DMS79 (cell line): Measurements from ENCODE around the gene SPA17.
A peak's percentile ranks its signal among the peaks of the same experiment; 100 is the strongest.

Source experiments
- DNase-seq: peaks from one replicate; lab custom pipeline; 2025; lab: John Stamatoyannopoulos, UW

SPA17 gene

DNA sequence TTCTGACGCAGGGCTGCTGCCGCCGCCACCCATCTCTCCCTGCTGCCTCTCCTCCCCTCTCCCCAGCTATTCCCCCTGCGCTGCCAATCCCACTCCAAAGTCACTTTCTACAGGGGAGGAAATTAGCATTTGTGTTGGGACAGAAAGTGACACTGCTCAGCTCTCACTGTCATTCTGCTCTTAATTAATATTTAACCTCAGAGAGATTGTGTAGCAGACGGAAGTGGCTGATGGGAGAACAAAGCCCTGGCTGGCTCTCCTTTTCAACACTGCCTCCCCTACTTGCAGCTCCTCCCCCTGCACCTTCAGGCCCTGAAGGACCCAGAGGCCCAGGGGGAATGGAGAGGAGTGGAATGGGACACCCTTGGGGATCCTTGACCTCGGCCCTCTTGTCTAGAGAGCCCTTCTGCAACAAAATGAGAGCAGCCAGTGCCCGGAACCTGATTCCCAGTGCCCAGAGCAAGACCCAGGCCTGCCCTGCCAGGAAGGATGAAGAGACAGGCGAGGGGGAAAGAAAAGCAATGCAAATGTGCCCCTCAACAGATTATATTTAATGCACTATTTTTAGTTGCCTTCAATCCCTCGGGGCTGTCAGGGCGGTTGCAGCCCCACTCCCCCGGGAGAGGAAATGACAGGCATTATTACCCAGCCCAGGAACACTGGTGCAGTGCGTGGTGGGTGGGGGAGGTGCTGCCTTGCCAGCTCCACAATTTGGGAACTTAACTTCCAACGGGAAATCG, 51.4 kb downstream of the SPA17 start:
- DNase-seq = no peak

DNA sequence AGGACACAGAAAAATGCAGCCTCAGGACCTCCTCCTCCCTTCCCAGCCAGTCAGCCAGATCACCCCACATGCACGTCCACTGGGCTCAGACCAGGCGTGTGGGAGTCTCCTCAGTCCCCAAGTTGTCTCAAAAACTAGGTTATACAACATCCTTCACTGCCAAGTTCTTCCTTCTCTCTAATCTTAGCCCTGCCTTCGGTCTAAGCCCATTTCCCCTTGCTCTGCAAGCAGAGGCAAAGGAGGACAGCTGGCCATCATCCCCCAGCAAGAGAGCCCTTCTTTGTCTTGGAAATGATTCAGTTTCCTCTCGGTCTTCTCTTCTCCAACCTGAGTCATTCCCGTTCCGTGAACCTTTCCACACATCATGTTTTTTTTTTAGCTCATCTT, 52.0 kb downstream of the SPA17 start:
- DNase-seq = no peak

DNA sequence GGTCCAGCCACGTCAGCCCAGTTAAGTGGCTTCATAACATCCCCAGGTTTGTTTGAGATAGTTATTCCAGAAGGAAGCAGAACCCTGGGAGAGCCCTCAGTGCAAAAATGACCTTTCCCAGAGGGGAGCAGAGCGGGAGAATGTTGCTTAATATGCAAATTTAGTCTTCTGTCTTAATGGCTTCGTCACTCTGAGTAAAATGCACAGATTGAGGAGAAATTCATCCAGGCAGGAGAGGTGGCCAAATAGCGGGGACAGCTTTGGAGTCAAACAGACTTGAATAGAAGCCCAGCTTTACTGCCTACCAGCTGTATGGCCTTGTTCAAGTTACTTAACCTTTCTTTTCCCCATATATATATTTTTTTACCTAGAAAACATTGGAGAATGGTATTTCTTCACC, 53.8 kb downstream of the SPA17 start:
- DNase-seq = no peak

DNA sequence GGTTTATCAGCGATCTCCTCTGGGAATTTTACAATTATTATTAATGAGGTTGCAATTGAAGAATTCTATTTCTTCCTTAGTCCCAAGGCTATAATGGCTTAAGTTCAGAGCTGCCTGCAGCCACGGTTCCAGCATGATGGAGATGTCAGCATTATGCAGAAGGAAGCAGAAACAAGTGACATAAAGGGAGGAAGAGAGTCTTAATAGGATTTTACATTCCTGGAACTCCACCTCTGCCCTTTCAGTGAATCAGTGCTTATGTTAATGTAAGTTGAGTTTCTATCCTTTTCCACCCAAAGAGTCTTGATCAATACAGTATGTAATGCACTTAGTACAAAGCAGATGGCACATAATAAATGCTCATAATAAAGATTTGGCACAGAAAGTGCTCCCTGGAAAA, 54.4 kb downstream of the SPA17 start:
- no peak for DNase-seq

DNA sequence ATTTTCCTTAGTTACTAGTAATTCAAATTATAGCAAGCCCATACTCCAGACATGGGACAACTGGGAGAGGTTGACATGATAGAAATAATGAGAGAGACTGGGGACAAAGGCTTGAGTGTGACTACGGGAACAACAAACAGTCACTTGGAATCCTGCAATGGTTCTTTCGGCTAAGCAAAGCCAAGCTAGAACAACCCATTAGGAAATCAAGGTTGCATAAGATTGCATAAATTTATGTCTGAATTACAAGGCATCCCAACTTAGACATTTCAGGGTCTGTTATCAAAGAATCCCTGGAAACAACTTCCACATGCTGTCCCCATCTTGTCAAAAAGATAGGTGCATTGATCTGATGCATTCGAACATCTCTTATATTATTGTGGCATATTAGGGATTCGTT, 55.9 kb downstream of the SPA17 start:
- no peak for DNase-seq

DNA sequence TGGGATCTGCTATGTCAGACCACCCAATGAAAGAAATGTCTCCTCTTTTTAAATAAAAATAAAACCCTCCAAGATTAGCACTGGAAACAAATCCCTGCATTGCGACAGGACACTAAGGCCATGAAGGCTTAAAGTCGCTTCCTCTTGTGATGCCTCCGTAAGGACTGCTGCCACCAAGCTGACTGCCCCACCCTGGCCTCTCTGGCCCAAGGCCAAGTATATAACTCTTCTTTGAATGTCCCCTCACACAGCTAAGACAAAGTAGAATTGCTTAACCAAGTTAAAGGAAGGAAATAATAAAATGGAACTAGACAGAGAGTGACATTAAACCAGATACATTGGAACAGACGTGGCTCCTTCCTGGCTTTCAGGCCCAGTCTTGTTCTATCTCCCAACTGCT, 58.5 kb downstream of the SPA17 start:
- no peak for DNase-seq

DNA sequence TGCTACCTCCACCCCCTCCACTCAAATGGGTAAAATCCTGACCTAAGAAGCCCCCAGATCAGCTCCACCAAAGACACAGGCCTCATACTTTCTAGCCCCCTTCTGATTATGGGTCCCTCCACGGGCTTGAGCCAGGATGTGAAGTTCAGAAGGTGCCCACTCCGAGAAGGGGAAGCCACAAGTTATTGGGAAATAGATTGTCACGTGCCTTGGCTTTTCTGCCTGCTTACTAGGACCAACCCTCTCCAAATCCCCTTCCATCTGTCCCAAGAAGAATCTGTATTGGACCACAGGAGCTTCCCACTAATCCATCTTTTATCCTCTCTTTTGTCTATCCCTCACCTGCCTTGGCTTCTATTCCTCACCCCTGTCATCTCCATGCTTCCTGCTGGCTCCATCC, 63.0 kb downstream of the SPA17 start:
- DNase-seq = no peak

DNA sequence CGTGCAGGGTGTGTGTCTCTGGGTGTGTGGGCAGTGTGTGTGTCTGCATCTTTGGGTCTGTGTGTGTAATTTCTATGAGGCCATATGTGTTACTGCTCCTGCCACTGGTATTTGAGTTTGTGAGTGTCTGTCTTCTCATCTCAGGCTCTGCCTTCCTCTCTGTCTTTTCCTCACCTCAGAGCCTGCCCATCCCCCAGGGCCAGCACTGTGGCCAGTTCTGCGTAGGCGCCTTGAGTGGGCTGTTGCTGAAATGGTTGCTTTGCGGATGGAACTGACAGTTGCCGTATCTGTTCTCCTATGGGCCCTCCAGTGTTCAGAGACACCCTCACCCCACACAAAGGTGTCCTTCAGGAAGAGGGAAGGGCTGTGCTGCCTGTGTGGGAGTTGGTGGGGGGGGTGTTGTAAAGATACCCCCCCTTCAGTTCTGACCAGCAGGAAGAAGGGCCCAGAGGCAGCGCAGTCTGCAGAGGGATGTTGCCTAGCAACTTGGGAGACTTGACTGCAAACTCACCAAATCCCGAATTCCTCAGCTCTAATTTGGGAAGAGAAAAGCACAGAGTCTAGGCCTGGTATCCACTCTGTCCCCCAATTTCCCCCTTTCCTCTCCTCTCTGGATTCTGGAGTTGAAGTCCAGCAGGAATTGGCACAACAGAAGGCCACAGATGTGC, 64.1 kb downstream of the SPA17 start:
- no peak for DNase-seq

DNA sequence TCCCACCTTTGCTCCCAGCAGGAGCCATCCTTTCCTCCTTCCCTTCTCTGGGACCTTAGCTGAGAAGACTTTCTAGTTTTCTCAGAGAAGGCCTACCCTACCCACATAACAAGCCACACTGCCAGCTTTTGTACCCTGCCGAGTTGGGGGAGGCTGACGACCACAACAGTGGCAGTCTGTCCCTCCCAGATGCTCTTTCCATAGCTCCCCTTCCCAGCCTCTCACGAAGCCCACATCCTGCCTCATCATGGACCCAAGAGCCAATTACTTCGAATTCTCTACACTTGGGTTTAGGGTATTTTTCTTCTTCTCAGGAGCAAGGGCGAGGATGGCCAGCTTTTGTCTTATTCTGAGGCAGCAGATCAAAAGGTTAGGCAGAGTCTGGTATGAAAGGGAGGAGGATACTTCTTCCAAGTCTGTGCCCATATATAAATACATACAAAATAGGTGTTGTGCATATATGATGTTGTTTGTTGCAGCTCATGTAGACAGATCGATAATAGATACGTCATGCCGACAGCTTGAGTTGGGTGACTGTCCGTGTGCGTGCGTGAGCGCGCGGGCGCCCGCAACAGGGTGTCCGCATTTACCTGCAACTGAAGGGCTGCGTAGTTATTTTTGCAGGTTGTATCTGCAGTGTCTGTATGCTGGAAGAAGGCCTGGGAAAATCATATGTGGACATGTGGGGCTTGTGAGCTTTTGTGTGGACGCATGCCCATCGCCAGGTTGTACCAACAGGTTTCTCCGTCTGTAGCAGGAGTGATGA, 65.2 kb downstream of the SPA17 start:
- no peak for DNase-seq

DNA sequence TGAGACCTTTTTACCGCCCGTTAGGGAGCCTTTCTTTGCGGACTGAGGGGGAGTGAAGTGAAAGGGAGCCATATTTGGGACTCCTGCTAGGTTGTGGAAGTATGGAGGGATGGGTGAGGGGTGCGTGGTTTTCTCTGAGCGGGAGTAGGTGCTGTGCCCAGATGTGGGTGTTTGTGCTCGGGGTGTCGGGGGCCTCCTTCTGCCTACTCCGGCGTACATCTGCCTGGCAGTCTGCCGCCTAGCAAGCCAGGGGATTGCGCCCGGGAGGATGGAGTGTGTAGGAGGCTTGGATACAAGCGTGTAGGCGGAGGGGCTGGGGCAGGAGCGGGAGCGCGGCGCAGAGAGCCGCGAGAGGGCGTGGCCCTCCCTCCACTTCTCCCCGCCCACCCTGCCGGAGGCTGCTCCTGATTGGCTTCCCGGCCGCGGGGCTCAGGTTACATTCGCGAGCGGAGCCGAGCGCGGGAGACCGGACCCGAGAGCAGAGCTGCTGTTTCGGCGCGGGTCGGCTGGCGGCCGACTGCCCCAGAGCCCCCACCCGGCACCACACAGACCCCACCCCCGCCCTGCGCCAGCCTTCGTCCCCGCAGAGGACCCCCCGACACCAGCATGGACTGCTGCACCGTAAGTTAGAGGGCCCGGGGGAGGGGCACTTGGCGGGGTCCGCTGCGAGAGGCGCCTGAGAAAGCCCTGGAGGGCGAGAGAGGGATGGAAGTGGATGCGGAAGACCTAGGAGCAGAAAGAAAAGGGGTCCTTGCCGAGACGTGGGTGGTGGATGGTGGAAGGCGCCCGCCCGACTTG, 66.0 kb downstream of the SPA17 start, which contains the start of gene NRGN:
NRGN (plus strand) TSS at position 464 of the 798 bp plus-strand sequence; CDS start at position 607, 143 bp downstream.
- peak; percentile 82 for DNase-seq

DNA sequence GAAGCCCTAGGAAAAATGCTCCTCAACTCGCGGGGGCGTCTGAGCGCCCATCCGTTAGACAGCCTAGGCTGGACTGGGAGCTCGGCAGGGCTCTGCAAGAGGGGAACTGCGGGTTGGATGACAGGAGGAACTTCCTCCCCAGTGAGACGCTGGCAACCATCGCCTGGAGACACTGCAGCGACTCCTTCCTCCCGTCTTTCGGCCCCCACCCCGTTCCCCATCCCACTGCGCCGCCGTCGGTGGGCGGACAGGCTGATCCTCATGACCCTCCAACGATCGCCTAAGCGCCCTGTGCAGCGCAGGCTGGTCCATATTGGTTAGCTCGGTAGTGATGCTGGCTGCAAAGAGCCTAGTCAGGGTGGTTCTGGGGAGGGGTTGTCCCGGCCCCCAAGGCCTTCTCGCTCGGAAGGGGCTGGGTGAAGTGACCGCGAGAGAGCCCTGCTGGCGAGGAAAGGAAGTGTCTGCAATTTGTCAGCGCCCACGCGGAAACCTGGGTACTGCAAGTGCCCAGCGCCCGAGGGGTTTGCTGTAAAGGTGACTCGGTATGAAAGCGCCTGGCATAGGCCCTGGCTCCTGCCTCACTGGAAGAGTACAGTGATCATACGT, 66.7 kb downstream of the SPA17 start:
- DNase-seq = peak; percentile 38

DNA sequence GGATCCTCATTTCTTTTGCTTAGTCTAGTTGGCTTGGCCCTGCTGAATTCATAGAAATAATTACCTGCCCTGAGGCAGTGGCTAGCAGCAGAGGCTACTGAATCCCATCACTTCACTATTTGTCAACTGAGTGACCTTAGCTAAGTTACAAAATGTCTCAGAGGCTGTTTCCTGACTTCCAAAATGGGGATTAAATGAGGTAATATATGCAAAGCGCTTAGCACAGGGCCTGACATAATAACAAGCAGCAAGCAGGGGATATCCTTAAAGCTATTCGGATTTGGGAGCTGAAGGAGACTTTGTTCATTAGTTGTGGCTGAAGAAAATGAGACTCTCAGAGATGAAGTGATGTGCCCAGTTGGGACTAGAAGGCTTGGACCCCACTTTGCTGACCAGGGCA, 68.9 kb downstream of the SPA17 start:
- no peak for DNase-seq

DNA sequence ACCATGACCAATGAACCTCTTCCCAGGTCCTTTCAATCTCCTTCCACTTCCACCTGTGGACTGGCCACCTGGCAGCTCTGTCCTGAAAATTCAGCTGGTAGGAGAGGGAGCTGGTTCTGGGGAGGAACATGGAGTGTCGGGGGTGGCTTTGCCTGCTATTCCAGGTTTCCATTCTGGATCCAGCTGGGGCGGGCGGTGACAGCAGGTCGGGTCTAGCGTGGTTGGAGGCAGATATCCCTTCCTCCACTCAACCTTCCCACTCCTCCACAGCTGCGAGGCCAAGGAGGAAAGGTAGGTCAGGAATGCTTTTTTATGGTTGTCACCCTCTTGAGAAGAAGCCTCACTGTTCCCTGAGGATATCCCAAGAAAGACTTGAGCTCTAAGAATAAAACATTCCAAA, 69.3 kb downstream of the SPA17 start:
- no peak for DNase-seq

DNA sequence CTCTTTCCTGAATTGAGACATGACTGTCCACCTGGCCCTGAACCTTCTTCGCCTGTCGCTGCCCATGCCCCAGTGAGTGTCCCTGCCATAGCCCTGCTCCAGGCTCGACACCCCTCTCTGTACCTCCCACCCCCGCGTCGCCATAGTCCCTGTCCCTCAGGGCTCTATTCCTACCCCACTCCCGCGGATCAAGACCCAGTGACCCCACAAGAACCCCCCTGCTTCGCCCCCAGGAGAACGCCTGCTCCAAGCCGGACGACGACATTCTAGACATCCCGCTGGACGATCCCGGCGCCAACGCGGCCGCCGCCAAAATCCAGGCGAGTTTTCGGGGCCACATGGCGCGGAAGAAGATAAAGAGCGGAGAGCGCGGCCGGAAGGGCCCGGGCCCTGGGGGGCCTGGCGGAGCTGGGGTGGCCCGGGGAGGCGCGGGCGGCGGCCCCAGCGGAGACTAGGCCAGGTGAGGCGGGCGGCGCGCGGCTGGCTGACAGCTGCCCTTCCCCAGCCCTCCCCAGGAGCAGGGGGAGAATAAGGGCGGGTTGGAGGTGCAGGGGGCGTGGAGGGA, 71.6 kb downstream of the SPA17 start:
- DNase-seq = no peak

DNA sequence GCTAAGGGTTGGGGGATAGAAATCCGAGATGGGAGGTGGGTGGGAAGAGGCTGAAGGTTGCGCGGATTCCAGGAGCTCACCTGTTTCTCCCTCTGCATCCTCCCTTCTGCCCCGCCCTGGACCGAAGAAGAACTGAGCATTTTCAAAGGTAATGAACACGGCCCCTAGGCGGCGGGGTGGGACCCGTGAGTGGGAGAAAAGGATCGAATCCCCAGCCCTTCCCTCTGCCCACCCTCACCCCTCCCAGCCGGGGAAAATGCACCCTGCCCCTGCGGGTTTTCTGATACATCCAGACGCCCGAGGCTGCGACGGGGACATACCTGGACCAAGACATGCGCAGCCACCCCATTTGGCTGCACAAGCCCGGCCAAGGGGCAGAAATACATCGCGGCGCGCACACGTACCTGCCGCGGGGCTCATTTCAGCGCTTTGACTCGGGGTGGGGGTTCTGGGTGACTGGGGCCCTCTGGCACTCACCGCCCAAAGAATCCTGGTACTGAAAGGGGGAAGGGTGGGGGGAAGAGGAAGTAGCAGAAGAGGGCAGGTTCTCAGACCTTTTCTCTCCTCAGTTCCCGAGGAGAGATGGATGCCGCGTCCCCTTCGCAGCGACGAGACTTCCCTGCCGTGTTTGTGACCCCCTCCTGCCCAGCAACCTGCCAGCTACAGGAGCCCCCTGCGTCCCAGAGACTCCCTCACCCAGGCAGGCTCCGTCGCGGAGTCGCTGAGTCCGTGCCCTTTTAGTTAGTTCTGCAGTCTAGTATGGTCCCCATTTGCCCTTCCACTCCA, 72.3 kb downstream of the SPA17 start:
- no peak for DNase-seq

DNA sequence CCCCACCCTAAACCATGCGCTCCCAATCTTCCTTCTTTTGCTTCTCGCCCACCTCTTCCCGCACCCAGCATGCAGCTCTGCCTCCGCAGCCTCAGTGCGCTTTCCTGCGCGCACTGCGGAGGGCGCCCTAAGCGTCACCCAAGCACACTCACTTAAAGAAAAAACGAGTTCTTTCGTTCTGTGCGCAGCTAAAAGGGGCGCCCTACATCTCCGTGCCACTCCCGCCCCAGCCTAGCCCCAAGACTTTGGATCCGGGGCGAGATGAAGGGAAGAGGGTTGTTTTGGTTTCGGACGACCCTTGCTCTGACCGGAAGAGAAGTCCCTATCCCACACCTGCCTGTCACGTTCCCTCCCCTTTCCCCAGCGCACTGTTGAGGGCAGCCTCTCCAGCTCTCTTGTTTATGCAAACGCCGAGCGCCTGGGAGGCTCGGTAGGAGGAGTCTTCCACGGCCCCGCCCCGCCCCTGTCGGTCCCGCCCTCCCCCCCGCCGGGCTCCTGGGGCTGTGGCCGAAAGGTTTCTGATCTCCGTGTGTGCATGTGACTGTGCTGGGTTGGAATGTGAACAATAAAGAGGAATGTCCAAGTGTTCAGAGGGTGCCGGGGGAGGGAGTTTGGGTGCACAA, 73.0 kb downstream of the SPA17 start:
- DNase-seq = peak; percentile 33
